Measurements from ENCODE around the gene KNSTRN.

KNSTRN gene

GRCh38 chr15:40366457-40367370, 15.8 kb upstream of the KNSTRN start:
- no peak for TF ChIP-seq CTCF (IDR thresholded peaks at IDR 0.05; ENCODE audit: insufficient read depth, low read length, poor library complexity, severe bottlenecking)
- no peak for DNase-seq (ENCODE audit: extremely low read depth, insufficient read length)
- no peak overlapping the region for H3K4me3 ChIP-seq (replicated peaks; ENCODE audit: low read depth, low read length)
- H3K36me3 ChIP-seq (ENCODE audit: control insufficient read depth, insufficient read depth, low read length) = no peaks in the 10 kb centered on the region
- no peaks in the 10 kb centered on the region; the same call in 1 of the 2 replicates for H3K27me3 ChIP-seq (replicated peaks; ENCODE audit: control insufficient read depth, insufficient read depth, low read length)

GRCh38 chr15:40367371-40367685, 15.2 kb upstream of the KNSTRN start:
- H3K36me3 ChIP-seq (ENCODE audit: control insufficient read depth, insufficient read depth, low read length) = no peaks in the 10 kb centered on the region
- H3K4me3 ChIP-seq (replicated peaks; ENCODE audit: low read depth, low read length) = no peak overlapping the region
- no peak for TF ChIP-seq CTCF (IDR thresholded peaks at IDR 0.05; ENCODE audit: insufficient read depth, low read length, poor library complexity, severe bottlenecking)
- DNase-seq (ENCODE audit: extremely low read depth, insufficient read length) = no peak
- H3K27me3 ChIP-seq (replicated peaks; ENCODE audit: control insufficient read depth, insufficient read depth, low read length) = no peaks in the 10 kb centered on the region; the same call in 1 of the 2 replicates

GRCh38 chr15:40367686-40368611, 14.6 kb upstream of the KNSTRN start:
- DNase-seq (ENCODE audit: extremely low read depth, insufficient read length) = peak; percentile 86
- TF ChIP-seq CTCF (IDR thresholded peaks at IDR 0.05; ENCODE audit: insufficient read depth, low read length, poor library complexity, severe bottlenecking) = peak; percentile 73
- H3K27me3 ChIP-seq (replicated peaks; ENCODE audit: control insufficient read depth, insufficient read depth, low read length) = no peaks in the 10 kb centered on the region; the same call in 1 of the 2 replicates
- peak overlapping the region; percentile 38 for H3K4me3 ChIP-seq (replicated peaks; ENCODE audit: low read depth, low read length)
- no peaks in the 10 kb centered on the region for H3K36me3 ChIP-seq (ENCODE audit: control insufficient read depth, insufficient read depth, low read length)

- Histone ChIP-seq H3K27me3 (replicated peaks; ENCODE audit: control insufficient read depth, insufficient read depth, low read length) (no peaks in the 10 kb centered on the region; the same call in 1 of the 2 replicates), H3K4me3 (replicated peaks; ENCODE audit: low read depth, low read length) (no peak overlapping the region), H3K36me3 (ENCODE audit: control insufficient read depth, insufficient read depth, low read length) (no peaks in the 10 kb centered on the region)
- no peak for TF ChIP-seq CTCF (IDR thresholded peaks at IDR 0.05; ENCODE audit: insufficient read depth, low read length, poor library complexity, severe bottlenecking)
- no peak for DNase-seq (ENCODE audit: extremely low read depth, insufficient read length)
Measured at GRCh38 chr15:40368719-40369473, 13.6 kb upstream of the KNSTRN start.

GRCh38 chr15:40369474-40369869, 13.0 kb upstream of the KNSTRN start:
- Histone ChIP-seq H3K36me3 (ENCODE audit: control insufficient read depth, insufficient read depth, low read length) (no peaks in the 10 kb centered on the region), H3K27me3 (replicated peaks; ENCODE audit: control insufficient read depth, insufficient read depth, low read length) (no peaks in the 10 kb centered on the region; the same call in 1 of the 2 replicates), H3K4me3 (replicated peaks; ENCODE audit: low read depth, low read length) (no peak overlapping the region)
- TF ChIP-seq CTCF (IDR thresholded peaks at IDR 0.05; ENCODE audit: insufficient read depth, low read length, poor library complexity, severe bottlenecking) = no peak
- no peak for DNase-seq (ENCODE audit: extremely low read depth, insufficient read length)

Measured in GM06990 (cell line).